Forelimb muscle (tissue), 1 donor: Measurements from ENCODE around the gene MLXIPL. TPM values are rescaled to one million over a fixed set of nuclear protein-coding genes. Genes with fewer than 3 reads are reported as not detected.
A peak's percentile ranks its signal among the peaks of the same experiment; 100 is the strongest.
"Not testable (repeated sequence)": the region's sequence is repeated elsewhere in the genome, so short reads cannot be mapped to it uniquely, and the experiment has no call there.

ENCODE experiments used
- DNase-seq: peaks from one replicate; pipeline ENCODE4 v3.0.0-alpha.2; 2013; ENCODE audit warnings: low read depth
- polyA plus RNA-seq: library from polyadenylated mRNA; unstranded; fragments of 120-200 nt; gene quantifications from one replicate; pipeline ENCODE4 v1.2.1, GENCODE V29; 2013; ENCODE audit not compliant: insufficient read length

MLXIPL gene
- polyA plus RNA-seq, 1 donor: 0.10 TPM

GRCh38 chr7:73582664-73583202 is 41.6 kb downstream of the MLXIPL start:
- DNase-seq: no peak

GRCh38 chr7:73581006-73581405 is 43.3 kb downstream of the MLXIPL start:
- not testable (repeated sequence) for DNase-seq

GRCh38 chr7:73578342-73579128 is 45.8 kb downstream of the MLXIPL start, which contains the start of gene TBL2:
Gene TBL2, minus strand, starts transcription at chr7:73578579. Its CDS starts 30 bp downstream, at chr7:73578549.
- peak; percentile 95 for DNase-seq

GRCh38 chr7:73577627-73578341 is 46.5 kb downstream of the MLXIPL start:
- DNase-seq: no peak

GRCh38 chr7:73573791-73574190 is 50.5 kb downstream of the MLXIPL start:
- no peak for DNase-seq

- no peak for DNase-seq
These were observed 51.0 kb downstream of the MLXIPL start for GRCh38 chr7:73573276-73573675.

- no peak for DNase-seq
These were observed 51.5 kb downstream of the MLXIPL start for GRCh38 chr7:73572767-73573186.

GRCh38 chr7:73570977-73571376 is 53.3 kb downstream of the MLXIPL start:
- no peak for DNase-seq

GRCh38 chr7:73570521-73570920 is 53.8 kb downstream of the MLXIPL start:
- DNase-seq: no peak

GRCh38 chr7:73569042-73569608 is 55.2 kb downstream of the MLXIPL start:
- no peak for DNase-seq

- DNase-seq: no peak
These were observed 56.3 kb downstream of the MLXIPL start for GRCh38 chr7:73567846-73568685.

GRCh38 chr7:73567140-73567539 is 57.2 kb downstream of the MLXIPL start:
- DNase-seq: no peak

- DNase-seq: not testable (repeated sequence)
These were observed 57.9 kb downstream of the MLXIPL start for GRCh38 chr7:73566431-73566830.

- no peak for DNase-seq
These were observed 58.5 kb downstream of the MLXIPL start for GRCh38 chr7:73565675-73566340.

GRCh38 chr7:73560109-73560835 is 64.0 kb downstream of the MLXIPL start:
- DNase-seq: no peak

- DNase-seq: no peak
These were observed 66.7 kb downstream of the MLXIPL start, which contains the start of gene BCL7B for GRCh38 chr7:73557397-73558257. Gene BCL7B, minus strand, starts transcription at chr7:73557690. Its CDS starts 112 bp downstream, at chr7:73557578.

- peak; percentile 65 for DNase-seq
These were observed 67.3 kb downstream of the MLXIPL start for GRCh38 chr7:73557108-73557396.

- no peak for DNase-seq
These were observed 67.9 kb downstream of the MLXIPL start for GRCh38 chr7:73556208-73557107.
